GM23248 (cell line): ENCODE data around the gene SPRED1.

ENCODE experiments used
- EZH2 ChIP-seq: fragments of 200-600 bp; sonication (generic); IDR thresholded peaks from 2 replicates; pipeline ENCODE4 v1.6.1; 2018; ENCODE audit warnings: antibody characterized with exemption, mild to moderate bottlenecking; ENCODE audit not compliant: insufficient read depth, poor library complexity, severe bottlenecking
- EZH2phosphoT487 ChIP-seq: fragments of 200-600 bp; sonication (generic); IDR thresholded peaks from 2 replicates; pipeline ENCODE4 v1.6.1; 2018; ENCODE audit warnings: antibody characterized with exemption, moderate library complexity, mild to moderate bottlenecking, low read depth; ENCODE audit not compliant: insufficient read depth

DNA sequence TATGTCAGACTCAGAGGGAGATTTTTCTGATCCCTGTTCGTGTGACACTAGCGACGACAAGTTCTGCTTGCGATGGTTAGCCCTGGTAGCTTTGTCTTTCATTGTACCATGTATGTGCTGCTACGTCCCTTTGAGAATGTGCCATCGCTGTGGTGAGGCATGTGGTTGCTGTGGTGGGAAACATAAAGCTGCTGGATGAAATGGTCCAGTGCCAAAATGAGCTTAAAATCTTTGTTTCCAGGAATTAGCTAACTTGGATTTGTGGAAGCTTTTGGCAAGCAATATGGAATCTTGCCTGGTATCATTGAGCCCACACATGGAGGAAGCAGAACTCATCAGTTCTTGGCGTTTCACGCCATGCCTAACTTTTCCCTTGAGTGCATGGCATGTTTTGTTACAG, 98.8 kb downstream of the SPRED1 start:
- TF ChIP-seq EZH2 (no peak), EZH2phosphoT487 (no peak)
